ENCODE results near the gene HELB. TPM values are rescaled to one million over a fixed set of nuclear protein-coding genes. Genes with fewer than 3 reads are reported as not detected.

Gene HELB
- total and polyA plus RNA-seq, 4 donors: 0.18 to 8.0 (median 2.9) TPM

DNA sequence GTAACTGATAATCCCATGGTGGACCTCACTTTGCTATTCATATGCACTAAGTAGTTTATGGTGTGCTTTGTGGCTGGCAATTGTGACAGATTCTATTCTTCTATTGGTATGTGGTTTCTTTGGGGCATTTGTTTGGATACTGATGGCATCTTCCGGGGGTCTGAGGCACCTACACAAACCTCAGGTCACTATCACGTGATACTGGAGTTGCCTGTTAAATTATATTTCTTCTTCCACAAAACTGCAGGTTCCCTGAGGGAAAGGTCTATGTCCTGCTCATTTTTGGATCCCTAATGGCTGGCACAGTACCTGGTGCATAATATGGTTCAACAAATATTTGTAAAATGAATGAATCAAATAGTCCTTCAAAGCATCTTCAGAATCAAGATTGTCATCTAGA, 49.5 kb upstream of the HELB start:
- H3K4me1 ChIP-seq (ENCODE audit: control insufficient read depth in 4 of 4, insufficient read depth in 4 of 4, low read length in 3 of 4): no peaks in the 10 kb centered on the region

DNA sequence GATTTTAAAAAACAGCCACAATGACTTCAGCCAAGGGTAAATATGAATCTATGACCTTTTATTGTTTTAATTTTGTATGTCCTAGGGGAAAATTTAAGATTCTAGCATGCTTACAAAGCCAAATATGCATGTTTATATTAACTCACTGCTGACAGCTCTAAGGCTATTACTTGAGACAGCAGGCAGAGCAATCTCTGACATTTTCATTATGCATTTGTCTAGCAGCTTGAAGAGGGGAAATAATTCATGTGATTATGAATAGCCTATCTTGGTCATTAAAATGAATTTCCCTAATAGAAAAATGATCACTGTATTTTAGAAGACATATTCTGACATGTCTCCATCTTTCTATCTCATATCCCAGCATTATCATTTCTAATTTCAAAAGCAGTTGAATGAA, 46.6 kb upstream of the HELB start:
- no peak for DNase-seq (ENCODE audit: low spot score)
- Histone ChIP-seq H3K36me3 (ENCODE audit: control insufficient read depth in 4 of 4, insufficient read depth in 3 of 4, low read depth in 1 of 4, low read length in 3 of 4) (no peaks in the 10 kb centered on the region), H3K9ac (ENCODE audit: low read depth in 1 of 2, low read length in 2 of 2) (no peak overlapping the region), H3K4me3 (ENCODE audit: low read depth in 1 of 3, low read length in 3 of 3) (no peak overlapping the region), H3K9me3 (ENCODE audit: control insufficient read depth in 4 of 4, low read length in 3 of 4) (no peaks in the 10 kb centered on the region), H3K27me3 (ENCODE audit: control insufficient read depth in 4 of 4, insufficient read depth in 4 of 4, low read length in 3 of 4) (peaks cover 0 to 3% (median 0%) of the 10 kb centered on the region in 4 donors), H3K27ac (ENCODE audit: low read depth in 1 of 2, low read length in 2 of 2) (no peak overlapping the region), H3K4me1 (ENCODE audit: control insufficient read depth in 4 of 4, insufficient read depth in 4 of 4, low read length in 3 of 4) (no peaks in the 10 kb centered on the region)
- TF ChIP-seq GABPA (IDR thresholded peaks at IDR 0.05 in 1 of 2, conservative IDR thresholded peaks at IDR 0.05 in 1 of 2) (no peak), HNF4A (conservative IDR thresholded peaks at IDR 0.05) (no peak), SP1 (IDR thresholded peaks at IDR 0.05) (no peak), YY1 (IDR thresholded peaks at IDR 0.05) (no peak), CTCF (IDR thresholded peaks at IDR 0.05; ENCODE audit: low read depth, low read length, missing input control) (no peak), FOXA2 (IDR thresholded peaks at IDR 0.05) (no peak)

More for the DNA sequence above, 49.5 kb upstream of the HELB start:
- no peak overlapping the region for H3K9ac ChIP-seq (ENCODE audit: low read depth in 1 of 2, low read length in 2 of 2)
- no peak overlapping the region for H3K4me3 ChIP-seq (ENCODE audit: low read depth in 1 of 3, low read length in 3 of 3)
- H3K27me3 ChIP-seq (ENCODE audit: control insufficient read depth in 4 of 4, insufficient read depth in 4 of 4, low read length in 3 of 4): peaks cover 0 to 3% (median 0%) of the 10 kb centered on the region in 4 donors
- no peak for TF ChIP-seq RAD21 (IDR thresholded peaks at IDR 0.05)
- TF ChIP-seq FOXA2 (IDR thresholded peaks at IDR 0.05): no peak
- TF ChIP-seq, protein P1, sequence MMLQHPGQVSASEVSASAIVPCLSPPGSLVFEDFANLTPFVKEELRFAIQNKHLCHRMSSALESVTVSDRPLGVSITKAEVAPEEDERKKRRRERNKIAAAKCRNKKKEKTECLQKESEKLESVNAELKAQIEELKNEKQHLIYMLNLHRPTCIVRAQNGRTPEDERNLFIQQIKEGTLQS (IDR thresholded peaks at IDR 0.05): no peak
- no peak for TF ChIP-seq JUND (IDR thresholded peaks at IDR 0.05)
- no peak for TF ChIP-seq NR2F2 (IDR thresholded peaks at IDR 0.05)
- no peak for TF ChIP-seq FOXA1 (IDR thresholded peaks at IDR 0.05)
- no peak for TF ChIP-seq HNF4G (IDR thresholded peaks at IDR 0.05)
- TF ChIP-seq, protein P2, sequence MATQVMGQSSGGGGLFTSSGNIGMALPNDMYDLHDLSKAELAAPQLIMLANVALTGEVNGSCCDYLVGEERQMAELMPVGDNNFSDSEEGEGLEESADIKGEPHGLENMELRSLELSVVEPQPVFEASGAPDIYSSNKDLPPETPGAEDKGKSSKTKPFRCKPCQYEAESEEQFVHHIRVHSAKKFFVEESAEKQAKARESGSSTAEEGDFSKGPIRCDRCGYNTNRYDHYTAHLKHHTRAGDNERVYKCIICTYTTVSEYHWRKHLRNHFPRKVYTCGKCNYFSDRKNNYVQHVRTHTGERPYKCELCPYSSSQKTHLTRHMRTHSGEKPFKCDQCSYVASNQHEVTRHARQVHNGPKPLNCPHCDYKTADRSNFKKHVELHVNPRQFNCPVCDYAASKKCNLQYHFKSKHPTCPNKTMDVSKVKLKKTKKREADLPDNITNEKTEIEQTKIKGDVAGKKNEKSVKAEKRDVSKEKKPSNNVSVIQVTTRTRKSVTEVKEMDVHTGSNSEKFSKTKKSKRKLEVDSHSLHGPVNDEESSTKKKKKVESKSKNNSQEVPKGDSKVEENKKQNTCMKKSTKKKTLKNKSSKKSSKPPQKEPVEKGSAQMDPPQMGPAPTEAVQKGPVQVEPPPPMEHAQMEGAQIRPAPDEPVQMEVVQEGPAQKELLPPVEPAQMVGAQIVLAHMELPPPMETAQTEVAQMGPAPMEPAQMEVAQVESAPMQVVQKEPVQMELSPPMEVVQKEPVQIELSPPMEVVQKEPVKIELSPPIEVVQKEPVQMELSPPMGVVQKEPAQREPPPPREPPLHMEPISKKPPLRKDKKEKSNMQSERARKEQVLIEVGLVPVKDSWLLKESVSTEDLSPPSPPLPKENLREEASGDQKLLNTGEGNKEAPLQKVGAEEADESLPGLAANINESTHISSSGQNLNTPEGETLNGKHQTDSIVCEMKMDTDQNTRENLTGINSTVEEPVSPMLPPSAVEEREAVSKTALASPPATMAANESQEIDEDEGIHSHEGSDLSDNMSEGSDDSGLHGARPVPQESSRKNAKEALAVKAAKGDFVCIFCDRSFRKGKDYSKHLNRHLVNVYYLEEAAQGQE (IDR thresholded peaks at IDR 0.05): no peak
- no peak for TF ChIP-seq CTCF (IDR thresholded peaks at IDR 0.05; ENCODE audit: low read depth, low read length, missing input control)
- TF ChIP-seq, protein P3, sequence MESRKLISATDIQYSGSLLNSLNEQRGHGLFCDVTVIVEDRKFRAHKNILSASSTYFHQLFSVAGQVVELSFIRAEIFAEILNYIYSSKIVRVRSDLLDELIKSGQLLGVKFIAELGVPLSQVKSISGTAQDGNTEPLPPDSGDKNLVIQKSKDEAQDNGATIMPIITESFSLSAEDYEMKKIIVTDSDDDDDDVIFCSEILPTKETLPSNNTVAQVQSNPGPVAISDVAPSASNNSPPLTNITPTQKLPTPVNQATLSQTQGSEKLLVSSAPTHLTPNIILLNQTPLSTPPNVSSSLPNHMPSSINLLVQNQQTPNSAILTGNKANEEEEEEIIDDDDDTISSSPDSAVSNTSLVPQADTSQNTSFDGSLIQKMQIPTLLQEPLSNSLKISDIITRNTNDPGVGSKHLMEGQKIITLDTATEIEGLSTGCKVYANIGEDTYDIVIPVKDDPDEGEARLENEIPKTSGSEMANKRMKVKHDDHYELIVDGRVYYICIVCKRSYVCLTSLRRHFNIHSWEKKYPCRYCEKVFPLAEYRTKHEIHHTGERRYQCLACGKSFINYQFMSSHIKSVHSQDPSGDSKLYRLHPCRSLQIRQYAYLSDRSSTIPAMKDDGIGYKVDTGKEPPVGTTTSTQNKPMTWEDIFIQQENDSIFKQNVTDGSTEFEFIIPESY (IDR thresholded peaks at IDR 0.05): no peak
- TF ChIP-seq EGR1 (IDR thresholded peaks at IDR 0.05; ENCODE audit: low read depth in 2 of 2): no peak
- no peak for TF ChIP-seq TAF1 (conservative IDR thresholded peaks at IDR 0.05)
- TF ChIP-seq SP1 (IDR thresholded peaks at IDR 0.05): no peak
- DNase-seq (ENCODE audit: low spot score): no peak
- no peaks in the 10 kb centered on the region for H3K36me3 ChIP-seq (ENCODE audit: control insufficient read depth in 4 of 4, insufficient read depth in 3 of 4, low read depth in 1 of 4, low read length in 3 of 4)
- WGBS: 83% methylated on average over 2 of the region's 2 CpGs
- no peaks in the 10 kb centered on the region for H3K9me3 ChIP-seq (ENCODE audit: control insufficient read depth in 4 of 4, low read length in 3 of 4)
- H3K27ac ChIP-seq (ENCODE audit: low read depth in 1 of 2, low read length in 2 of 2): no peak overlapping the region
